ENCODE results near the gene GTF2IRD1.

Gene GTF2IRD1

GRCh38 chr7:74453322-74454011 is at the start of gene GTF2IRD1:
GTF2IRD1 (plus strand) TSS chr7:74453906; CDS start chr7:74508081, 54,175 bp downstream.
- no peak for TF ChIP-seq CTCF (conservative IDR thresholded peaks at IDR 0.05; ENCODE audit: low read depth)
- peak within 1 kb of the TSS; percentile 95 for H3K27ac ChIP-seq
- DNase-seq (ENCODE audit: low spot score) = peak; percentile 84
- POLR2A ChIA-PET (ENCODE audit: low non-redundant PET) = interaction anchor here (0.5 kb wide), 1 partner anchor 23 kb away, joined by 3 read pairs; no protein-coding TSS in a partner anchor
- CTCF ChIA-PET = interaction anchor here (0.5 to 0.6 kb wide), 2 partner anchors 26 to 119 kb away, joined by 4 to 5 read pairs; no protein-coding TSS in a partner anchor

GRCh38 chr7:74404388-74404700 is 49.4 kb upstream of the GTF2IRD1 start:
- DNase-seq (ENCODE audit: low spot score) = no peak
- CTCF ChIA-PET = interaction anchor here (0.6 to 0.8 kb wide), 3 partner anchors 10 to 775 kb away, joined by 4 read pairs; no protein-coding TSS in a partner anchor
- no peak for TF ChIP-seq CTCF (conservative IDR thresholded peaks at IDR 0.05; ENCODE audit: low read depth)
- H3K27ac ChIP-seq = peak overlapping the region; percentile 0; the same call in 1 of the 2 replicates
- POLR2A ChIA-PET (ENCODE audit: low non-redundant PET) = no interaction called here

GRCh38 chr7:74404741-74405140 is 49.0 kb upstream of the GTF2IRD1 start:
- POLR2A ChIA-PET (ENCODE audit: low non-redundant PET) = no interaction called here
- no peak for TF ChIP-seq CTCF (conservative IDR thresholded peaks at IDR 0.05; ENCODE audit: low read depth)
- no peak for DNase-seq (ENCODE audit: low spot score)
- peak overlapping the region; percentile 0; the same call in 1 of the 2 replicates for H3K27ac ChIP-seq
- CTCF ChIA-PET = interaction anchor here (0.6 to 0.9 kb wide), 6 partner anchors 84 to 776 kb away, joined by 3 to 6 read pairs (median 4); no protein-coding TSS in a partner anchor

GRCh38 chr7:74405191-74405898 is 48.4 kb upstream of the GTF2IRD1 start:
- TF ChIP-seq CTCF (conservative IDR thresholded peaks at IDR 0.05; ENCODE audit: low read depth) = peak; percentile 61
- ChIA-PET CTCF (interaction anchor here (0.6 to 0.9 kb wide), 12 partner anchors 34 to 413 kb away, joined by 3 to 6 read pairs (median 3); no protein-coding TSS in a partner anchor), POLR2A (ENCODE audit: low non-redundant PET) (no interaction called here)
- peak overlapping the region; percentile 1; the same call in 1 of the 2 replicates for H3K27ac ChIP-seq
- peak; percentile 28 for DNase-seq (ENCODE audit: low spot score)

GRCh38 chr7:74405899-74406512 is 47.7 kb upstream of the GTF2IRD1 start:
- no peak for DNase-seq (ENCODE audit: low spot score)
- H3K27ac ChIP-seq = peak overlapping the region; percentile 1; the same call in 1 of the 2 replicates
- no peak for TF ChIP-seq CTCF (conservative IDR thresholded peaks at IDR 0.05; ENCODE audit: low read depth)
- CTCF ChIA-PET = interaction anchor here (0.6 to 0.9 kb wide), 8 partner anchors 34 to 277 kb away, joined by 3 to 5 read pairs (median 3); no protein-coding TSS in a partner anchor
- POLR2A ChIA-PET (ENCODE audit: low non-redundant PET) = no interaction called here

GRCh38 chr7:74407958-74408357 is 45.7 kb upstream of the GTF2IRD1 start:
- ChIA-PET POLR2A (ENCODE audit: low non-redundant PET) (no interaction called here), CTCF (interaction anchor here (0.8 kb wide), 1 partner anchor 9 kb away, joined by 3 read pairs; no protein-coding TSS in a partner anchor)
- DNase-seq (ENCODE audit: low spot score) = no peak
- no peak overlapping the region for H3K27ac ChIP-seq
- no peak for TF ChIP-seq CTCF (conservative IDR thresholded peaks at IDR 0.05; ENCODE audit: low read depth)

Data from RWPE1 (cell line).